ENCODE measurements around the gene CABYR. TPM values are rescaled to one million over a fixed set of nuclear protein-coding genes. Genes with fewer than 3 reads are reported as not detected.
A peak's percentile ranks its signal among the peaks of the same experiment; 100 is the strongest.

CABYR gene
- total and polyA plus RNA-seq, 2 of the 13 experiments (the other 11 are each of a cell fraction or from before 2014, with no cell fraction given) = 0.71 to 0.88 TPM

DNA sequence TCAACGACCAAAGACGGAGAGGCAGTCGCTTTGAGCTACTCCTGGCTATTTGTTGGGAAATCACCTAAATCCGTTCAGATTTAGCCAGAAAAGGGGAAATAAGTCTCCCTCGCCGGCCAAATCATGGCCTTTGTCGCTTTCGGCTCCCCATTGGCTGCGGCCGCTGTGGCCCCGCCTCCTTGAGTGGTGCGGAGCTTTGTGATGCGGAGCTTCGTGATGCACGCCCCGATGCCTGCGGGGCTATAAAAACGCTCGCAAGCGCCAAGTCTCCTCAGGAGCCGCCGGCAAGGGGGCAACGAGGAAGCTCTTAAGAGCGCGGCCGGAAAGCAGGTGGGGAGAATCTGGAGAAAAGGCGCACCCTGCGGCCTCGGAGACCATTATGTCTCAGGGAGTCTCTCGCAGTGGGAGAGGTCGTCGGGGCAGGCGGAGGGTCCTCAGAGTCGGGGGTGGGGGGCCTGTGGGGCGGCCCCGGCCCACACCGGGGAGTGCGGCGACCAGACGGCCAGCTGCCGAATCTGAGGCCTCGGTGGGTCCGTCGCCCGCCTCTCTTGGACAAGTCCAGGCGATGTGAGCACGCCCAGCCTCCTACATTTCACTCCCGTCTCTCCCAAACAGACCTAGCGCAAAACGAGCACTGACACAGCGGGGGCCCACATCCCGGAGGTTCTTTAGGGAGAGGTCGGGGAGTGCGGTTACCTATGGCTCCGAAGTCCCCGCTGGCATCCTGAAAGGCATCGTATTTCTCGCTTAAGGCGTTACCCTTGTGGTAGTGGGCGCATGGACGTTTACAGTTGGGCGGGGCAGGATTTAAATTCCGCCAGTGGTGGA is at the start of gene CABYR (continued):
- 0 out of 2 replicates have a peak, but pooled peaks have one; percentile 31 for TF ChIP-seq YEATS4 (CRISPR knock-in tag; IDR thresholded peaks at IDR 0.05; ENCODE audit: borderline replicate concordance)
- TF ChIP-seq GMEB2 (CRISPR knock-in tag; IDR thresholded peaks at IDR 0.05; ENCODE audit: low read depth) = no peak
- no peak for TF ChIP-seq KDM4B (CRISPR knock-in tag; IDR thresholded peaks at IDR 0.05)
- TF ChIP-seq ZNF747 (CRISPR knock-in tag; IDR thresholded peaks at IDR 0.05; ENCODE audit: borderline replicate concordance) = no peak
- 0 out of 2 replicates have a peak, but pooled peaks have one; percentile 36 for TF ChIP-seq POLR2G (IDR thresholded peaks at IDR 0.05; ENCODE audit: low read depth, low read length)
- TF ChIP-seq ZFY (CRISPR knock-in tag; IDR thresholded peaks at IDR 0.05) = peak; percentile 26
- TF ChIP-seq NFYB (CRISPR knock-in tag; IDR thresholded peaks at IDR 0.05) = peak; percentile 56; the same call in 1 of the 2 replicates
- peak; percentile 64 for TF ChIP-seq NFYC (CRISPR knock-in tag; IDR thresholded peaks at IDR 0.05)

DNA sequence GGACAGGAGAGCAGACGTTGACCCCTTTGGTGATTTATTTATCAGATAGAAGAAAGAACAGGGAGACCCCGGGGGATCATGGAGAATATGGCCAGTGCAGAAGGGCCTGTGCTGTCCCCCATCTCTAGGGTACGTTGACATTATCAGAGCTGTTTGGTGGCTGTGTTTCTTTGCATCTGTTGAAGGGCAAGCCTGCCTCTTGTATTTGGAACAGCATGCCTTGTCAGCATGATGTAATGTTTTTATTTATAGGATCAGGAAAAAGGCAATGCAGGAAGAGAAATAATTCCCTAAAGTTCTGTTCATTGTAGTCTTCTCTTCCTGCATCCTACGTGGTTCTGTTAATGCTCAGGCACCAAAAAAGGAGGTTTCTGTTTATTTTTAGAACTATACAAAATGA is 49.8 kb upstream of the CABYR start:
- no peaks in the 10 kb centered on the region for H4K20me1 ChIP-seq (ENCODE audit: insufficient read depth, low read length)
- no peaks in the 10 kb centered on the region for H3K27me3 ChIP-seq (ENCODE audit: control insufficient read depth in 1 of 2, insufficient read depth in 2 of 2, low read length in 2 of 2)
- H3K36me3 ChIP-seq (replicated peaks in 1 of 2; ENCODE audit: control insufficient read depth in 1 of 2, insufficient read depth in 2 of 2, low read length in 2 of 2) = no peaks in the 10 kb centered on the region
- intact Hi-C loops (cut with micrococcal nuclease; ENCODE audit: unreplicated experiment) (no loop called here), in situ Hi-C loops (cut with HindIII; ENCODE audit: extremely low pct_ligation_motif_present, low pct_unique_long_range_greater_than_20kb) (no loop called here)
- FAIRE-seq (no peak), ATAC-seq (no peak), DNase-seq (ENCODE audit: low spot score) (no peak)
- no peak overlapping the region for H3K4me2 ChIP-seq (ENCODE audit: low read depth, low read length)
- no peak overlapping the region for H3K27ac ChIP-seq (ENCODE audit: extremely low read length, insufficient read depth, low read length)
- H3K9me3 ChIP-seq (ENCODE audit: low read length) = no peaks in the 10 kb centered on the region
- H2AFZ ChIP-seq (ENCODE audit: low read length) = no peak overlapping the region
- CTCF ChIA-PET (ENCODE audit: low intra/inter-chr PET ratio, low total read pairs) = no interaction called here
- H3K4me1 ChIP-seq (ENCODE audit: insufficient read depth, low read length) = no peaks in the 10 kb centered on the region
- no peaks in the 10 kb centered on the region for H3K79me2 ChIP-seq (ENCODE audit: insufficient read depth, low read length)
- POLR2A ChIA-PET = no interaction called here
- H3K9ac ChIP-seq (ENCODE audit: insufficient read depth, low read depth, low read length) = no peak overlapping the region
- H3K4me3 ChIP-seq (replicated peaks in 1 of 3; ENCODE audit: insufficient read depth in 1 of 3, low read depth in 2 of 3, low read length in 3 of 3) = no peak overlapping the region
- WGBS (ENCODE audit: low lambda C conversion rate) = 93% methylated on average over 4 of the region's 4 CpGs
- BruUV-seq (replicated peaks) = no TSS peak
- TF ChIP-seq HINFP (CRISPR knock-in tag; IDR thresholded peaks at IDR 0.05; ENCODE audit: low read depth) (no peak), SIN3B (IDR thresholded peaks at IDR 0.05; ENCODE audit: low read length) (no peak), SMC3 (IDR thresholded peaks at IDR 0.05; ENCODE audit: low read length) (no peak), SMARCC2 (IDR thresholded peaks at IDR 0.05) (no peak), RBAK (CRISPR knock-in tag; IDR thresholded peaks at IDR 0.05) (no peak), ZNF777 (CRISPR knock-in tag; IDR thresholded peaks at IDR 0.05) (no peak), PHF20 (CRISPR knock-in tag; IDR thresholded peaks at IDR 0.05) (no peak)
- TF ChIP-seq, protein P1, sequence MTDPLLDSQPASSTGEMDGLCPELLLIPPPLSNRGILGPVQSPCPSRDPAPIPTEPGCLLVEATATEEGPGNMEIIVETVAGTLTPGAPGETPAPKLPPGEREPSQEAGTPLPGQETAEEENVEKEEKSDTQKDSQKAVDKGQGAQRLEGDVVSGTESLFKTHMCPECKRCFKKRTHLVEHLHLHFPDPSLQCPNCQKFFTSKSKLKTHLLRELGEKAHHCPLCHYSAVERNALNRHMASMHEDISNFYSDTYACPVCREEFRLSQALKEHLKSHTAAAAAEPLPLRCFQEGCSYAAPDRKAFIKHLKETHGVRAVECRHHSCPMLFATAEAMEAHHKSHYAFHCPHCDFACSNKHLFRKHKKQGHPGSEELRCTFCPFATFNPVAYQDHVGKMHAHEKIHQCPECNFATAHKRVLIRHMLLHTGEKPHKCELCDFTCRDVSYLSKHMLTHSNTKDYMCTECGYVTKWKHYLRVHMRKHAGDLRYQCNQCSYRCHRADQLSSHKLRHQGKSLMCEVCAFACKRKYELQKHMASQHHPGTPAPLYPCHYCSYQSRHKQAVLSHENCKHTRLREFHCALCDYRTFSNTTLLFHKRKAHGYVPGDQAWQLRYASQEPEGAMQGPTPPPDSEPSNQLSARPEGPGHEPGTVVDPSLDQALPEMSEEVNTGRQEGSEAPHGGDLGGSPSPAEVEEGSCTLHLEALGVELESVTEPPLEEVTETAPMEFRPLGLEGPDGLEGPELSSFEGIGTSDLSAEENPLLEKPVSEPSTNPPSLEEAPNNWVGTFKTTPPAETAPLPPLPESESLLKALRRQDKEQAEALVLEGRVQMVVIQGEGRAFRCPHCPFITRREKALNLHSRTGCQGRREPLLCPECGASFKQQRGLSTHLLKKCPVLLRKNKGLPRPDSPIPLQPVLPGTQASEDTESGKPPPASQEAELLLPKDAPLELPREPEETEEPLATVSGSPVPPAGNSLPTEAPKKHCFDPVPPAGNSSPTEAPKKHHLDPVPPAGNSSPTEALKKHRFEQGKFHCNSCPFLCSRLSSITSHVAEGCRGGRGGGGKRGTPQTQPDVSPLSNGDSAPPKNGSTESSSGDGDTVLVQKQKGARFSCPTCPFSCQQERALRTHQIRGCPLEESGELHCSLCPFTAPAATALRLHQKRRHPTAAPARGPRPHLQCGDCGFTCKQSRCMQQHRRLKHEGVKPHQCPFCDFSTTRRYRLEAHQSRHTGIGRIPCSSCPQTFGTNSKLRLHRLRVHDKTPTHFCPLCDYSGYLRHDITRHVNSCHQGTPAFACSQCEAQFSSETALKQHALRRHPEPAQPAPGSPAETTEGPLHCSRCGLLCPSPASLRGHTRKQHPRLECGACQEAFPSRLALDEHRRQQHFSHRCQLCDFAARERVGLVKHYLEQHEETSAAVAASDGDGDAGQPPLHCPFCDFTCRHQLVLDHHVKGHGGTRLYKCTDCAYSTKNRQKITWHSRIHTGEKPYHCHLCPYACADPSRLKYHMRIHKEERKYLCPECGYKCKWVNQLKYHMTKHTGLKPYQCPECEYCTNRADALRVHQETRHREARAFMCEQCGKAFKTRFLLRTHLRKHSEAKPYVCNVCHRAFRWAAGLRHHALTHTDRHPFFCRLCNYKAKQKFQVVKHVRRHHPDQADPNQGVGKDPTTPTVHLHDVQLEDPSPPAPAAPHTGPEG (CRISPR knock-in tag; IDR thresholded peaks at IDR 0.05) = no peak

Data from HepG2 (cell line).